ENCODE data around the gene FGF12.

DNA sequence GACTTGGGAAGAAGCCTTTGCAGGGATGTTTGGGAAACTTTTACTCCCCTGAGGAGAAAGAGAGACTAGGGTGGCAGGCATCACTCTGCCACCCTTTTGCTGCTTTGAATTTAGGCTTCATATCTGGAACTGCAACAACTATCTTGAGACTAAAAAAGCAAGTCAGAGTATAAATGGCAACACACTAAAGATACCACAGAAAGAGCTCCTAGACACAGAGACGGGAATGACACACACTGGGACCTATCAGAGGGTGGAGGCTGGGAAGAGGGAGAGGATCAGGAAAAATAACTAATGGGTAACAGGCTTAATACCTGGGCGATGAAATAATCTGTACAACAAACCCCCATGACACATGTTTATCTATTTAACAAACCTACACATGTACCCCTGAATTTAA is 237.8 kb downstream of the FGF12 start:
- TF ChIP-seq, protein P1, sequence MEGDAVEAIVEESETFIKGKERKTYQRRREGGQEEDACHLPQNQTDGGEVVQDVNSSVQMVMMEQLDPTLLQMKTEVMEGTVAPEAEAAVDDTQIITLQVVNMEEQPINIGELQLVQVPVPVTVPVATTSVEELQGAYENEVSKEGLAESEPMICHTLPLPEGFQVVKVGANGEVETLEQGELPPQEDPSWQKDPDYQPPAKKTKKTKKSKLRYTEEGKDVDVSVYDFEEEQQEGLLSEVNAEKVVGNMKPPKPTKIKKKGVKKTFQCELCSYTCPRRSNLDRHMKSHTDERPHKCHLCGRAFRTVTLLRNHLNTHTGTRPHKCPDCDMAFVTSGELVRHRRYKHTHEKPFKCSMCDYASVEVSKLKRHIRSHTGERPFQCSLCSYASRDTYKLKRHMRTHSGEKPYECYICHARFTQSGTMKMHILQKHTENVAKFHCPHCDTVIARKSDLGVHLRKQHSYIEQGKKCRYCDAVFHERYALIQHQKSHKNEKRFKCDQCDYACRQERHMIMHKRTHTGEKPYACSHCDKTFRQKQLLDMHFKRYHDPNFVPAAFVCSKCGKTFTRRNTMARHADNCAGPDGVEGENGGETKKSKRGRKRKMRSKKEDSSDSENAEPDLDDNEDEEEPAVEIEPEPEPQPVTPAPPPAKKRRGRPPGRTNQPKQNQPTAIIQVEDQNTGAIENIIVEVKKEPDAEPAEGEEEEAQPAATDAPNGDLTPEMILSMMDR (IDR thresholded peaks at IDR 0.05; ENCODE audit: low read depth, low read length, poor library complexity, severe bottlenecking), result no peak
- TF ChIP-seq EZH2phosphoT487 (IDR thresholded peaks at IDR 0.05; ENCODE audit: borderline replicate concordance, low read length), result no peak

All from DOHH2 (cell line).